WTC11 (cell line): ENCODE measurements around the gene CLTCL1.

Experiments used
- NFE2L1 ChIP-seq: sonication (generic); formaldehyde crosslinking; IDR thresholded peaks from 2 replicates; pipeline ENCODE4 v1.8.1; 2023; ENCODE audit warnings: missing genetic modification reagents
- NR2C2 ChIP-seq: sonication (generic); formaldehyde crosslinking; IDR thresholded peaks from 2 replicates; pipeline ENCODE4 v1.8.0; 2022; ENCODE audit warnings: mild to moderate bottlenecking, missing genetic modification reagents
- RELA ChIP-seq: sonication (generic); formaldehyde crosslinking; IDR thresholded peaks from 2 replicates; pipeline ENCODE4 v1.8.1; 2022; ENCODE audit warnings: missing genetic modification reagents, mild to moderate bottlenecking, borderline replicate concordance
- TF ChIP-seq, protein P1 (sequence below): fragments of 250-450 bp; sonication (Bioruptor Pico); IDR thresholded peaks from 2 replicates; pipeline ENCODE4 v2.1.2; 2022; ENCODE audit warnings: mild to moderate bottlenecking, moderate library complexity
- TF ChIP-seq, protein P2 (sequence below): sonication (generic); formaldehyde crosslinking; IDR thresholded peaks from 2 replicates; pipeline ENCODE4 v1.8.0; 2022; ENCODE audit warnings: mild to moderate bottlenecking, missing genetic modification reagents
- TF ChIP-seq, protein P3 (sequence below): fragments of 200-600 bp; IDR thresholded peaks from 2 replicates; pipeline ENCODE4 v1.8.0; 2022; ENCODE audit warnings: antibody characterized with exemption
- TF ChIP-seq, protein P4 (sequence below): sonication (generic); formaldehyde crosslinking; IDR thresholded peaks from 2 replicates; pipeline ENCODE4 v1.8.1; 2023; ENCODE audit warnings: mild to moderate bottlenecking, missing genetic modification reagents, moderate library complexity

DNA sequence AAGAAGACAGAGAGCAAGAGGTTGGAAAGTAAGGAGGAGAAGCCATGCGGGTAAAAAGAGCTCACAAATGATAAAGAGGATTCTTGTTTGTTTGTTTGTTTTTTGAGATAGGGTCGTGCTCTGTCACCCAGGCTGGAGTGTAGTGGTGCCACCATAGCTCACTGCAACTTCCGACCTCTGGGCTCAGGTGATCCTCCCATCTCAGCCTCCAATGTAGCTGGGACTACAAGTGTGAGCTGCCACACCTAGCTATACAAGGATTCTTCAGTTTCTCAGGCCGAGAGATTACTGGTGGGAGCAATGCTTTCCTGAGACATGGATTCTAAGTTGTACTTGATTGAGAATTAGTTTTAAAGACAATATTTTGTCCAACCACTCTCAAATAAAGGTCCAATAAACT, 55.6 kb downstream of the CLTCL1 start:
- TF ChIP-seq, protein P1, sequence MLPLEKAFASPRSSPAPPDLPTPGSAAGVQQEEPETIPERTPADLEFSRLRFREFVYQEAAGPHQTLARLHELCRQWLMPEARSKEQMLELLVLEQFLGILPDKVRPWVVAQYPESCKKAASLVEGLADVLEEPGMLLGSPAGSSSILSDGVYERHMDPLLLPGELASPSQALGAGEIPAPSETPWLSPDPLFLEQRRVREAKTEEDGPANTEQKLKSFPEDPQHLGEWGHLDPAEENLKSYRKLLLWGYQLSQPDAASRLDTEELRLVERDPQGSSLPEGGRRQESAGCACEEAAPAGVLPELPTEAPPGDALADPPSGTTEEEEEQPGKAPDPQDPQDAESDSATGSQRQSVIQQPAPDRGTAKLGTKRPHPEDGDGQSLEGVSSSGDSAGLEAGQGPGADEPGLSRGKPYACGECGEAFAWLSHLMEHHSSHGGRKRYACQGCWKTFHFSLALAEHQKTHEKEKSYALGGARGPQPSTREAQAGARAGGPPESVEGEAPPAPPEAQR (CRISPR knock-in tag): no peak
- TF ChIP-seq, protein P2, sequence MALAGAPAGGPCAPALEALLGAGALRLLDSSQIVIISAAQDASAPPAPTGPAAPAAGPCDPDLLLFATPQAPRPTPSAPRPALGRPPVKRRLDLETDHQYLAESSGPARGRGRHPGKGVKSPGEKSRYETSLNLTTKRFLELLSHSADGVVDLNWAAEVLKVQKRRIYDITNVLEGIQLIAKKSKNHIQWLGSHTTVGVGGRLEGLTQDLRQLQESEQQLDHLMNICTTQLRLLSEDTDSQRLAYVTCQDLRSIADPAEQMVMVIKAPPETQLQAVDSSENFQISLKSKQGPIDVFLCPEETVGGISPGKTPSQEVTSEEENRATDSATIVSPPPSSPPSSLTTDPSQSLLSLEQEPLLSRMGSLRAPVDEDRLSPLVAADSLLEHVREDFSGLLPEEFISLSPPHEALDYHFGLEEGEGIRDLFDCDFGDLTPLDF (CRISPR knock-in tag): no peak
- TF ChIP-seq, protein P3, sequence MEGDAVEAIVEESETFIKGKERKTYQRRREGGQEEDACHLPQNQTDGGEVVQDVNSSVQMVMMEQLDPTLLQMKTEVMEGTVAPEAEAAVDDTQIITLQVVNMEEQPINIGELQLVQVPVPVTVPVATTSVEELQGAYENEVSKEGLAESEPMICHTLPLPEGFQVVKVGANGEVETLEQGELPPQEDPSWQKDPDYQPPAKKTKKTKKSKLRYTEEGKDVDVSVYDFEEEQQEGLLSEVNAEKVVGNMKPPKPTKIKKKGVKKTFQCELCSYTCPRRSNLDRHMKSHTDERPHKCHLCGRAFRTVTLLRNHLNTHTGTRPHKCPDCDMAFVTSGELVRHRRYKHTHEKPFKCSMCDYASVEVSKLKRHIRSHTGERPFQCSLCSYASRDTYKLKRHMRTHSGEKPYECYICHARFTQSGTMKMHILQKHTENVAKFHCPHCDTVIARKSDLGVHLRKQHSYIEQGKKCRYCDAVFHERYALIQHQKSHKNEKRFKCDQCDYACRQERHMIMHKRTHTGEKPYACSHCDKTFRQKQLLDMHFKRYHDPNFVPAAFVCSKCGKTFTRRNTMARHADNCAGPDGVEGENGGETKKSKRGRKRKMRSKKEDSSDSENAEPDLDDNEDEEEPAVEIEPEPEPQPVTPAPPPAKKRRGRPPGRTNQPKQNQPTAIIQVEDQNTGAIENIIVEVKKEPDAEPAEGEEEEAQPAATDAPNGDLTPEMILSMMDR: no peak
- no peak for TF ChIP-seq NFE2L1 (CRISPR knock-in tag)
- TF ChIP-seq, protein P4, sequence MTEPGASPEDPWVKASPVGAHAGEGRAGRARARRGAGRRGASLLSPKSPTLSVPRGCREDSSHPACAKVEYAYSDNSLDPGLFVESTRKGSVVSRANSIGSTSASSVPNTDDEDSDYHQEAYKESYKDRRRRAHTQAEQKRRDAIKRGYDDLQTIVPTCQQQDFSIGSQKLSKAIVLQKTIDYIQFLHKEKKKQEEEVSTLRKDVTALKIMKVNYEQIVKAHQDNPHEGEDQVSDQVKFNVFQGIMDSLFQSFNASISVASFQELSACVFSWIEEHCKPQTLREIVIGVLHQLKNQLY (CRISPR knock-in tag): no peak
- TF ChIP-seq RELA: no peak
- TF ChIP-seq NR2C2 (CRISPR knock-in tag): no peak
